ENCODE results near the gene TMEM131.

Gene TMEM131

DNA sequence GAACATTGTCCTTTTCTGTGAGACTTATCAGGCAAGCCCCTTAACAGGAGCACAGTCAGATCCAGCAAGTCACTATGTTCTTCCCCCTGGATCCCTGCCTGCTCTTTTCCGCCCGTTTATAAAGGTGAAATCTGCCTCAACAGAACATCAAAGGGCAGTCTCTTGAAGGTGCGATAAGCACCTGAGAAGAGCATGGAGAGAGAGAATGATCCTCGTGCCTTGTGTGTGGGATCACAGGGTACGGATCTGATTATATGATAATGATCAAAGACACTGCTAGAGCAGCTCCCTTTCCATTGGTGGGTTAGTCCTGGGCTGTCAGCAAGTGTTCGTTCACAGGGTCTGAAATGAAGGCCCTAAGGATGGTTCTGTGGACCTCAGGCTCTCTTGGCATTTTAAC lies 176.0 kb downstream of the TMEM131 start:
- H4K12ac ChIP-seq (ENCODE audit: low read depth, low read length) = no peak overlapping the region
- no peak overlapping the region for H2AK5ac ChIP-seq (ENCODE audit: low read length)
- H3K9ac ChIP-seq (ENCODE audit: low read length) = no peak overlapping the region
- H3K79me1 ChIP-seq (ENCODE audit: low read length) = no peaks in the 10 kb centered on the region
- DNase-seq = no peak
- H2AFZ ChIP-seq (ENCODE audit: insufficient read depth, low read length, poor library complexity) = no peak overlapping the region
- no peak overlapping the region for H3K23ac ChIP-seq (ENCODE audit: low read length)
- no peaks in the 10 kb centered on the region for H3K9me3 ChIP-seq (ENCODE audit: insufficient read depth, low read depth, low read length)
- H2BK5ac ChIP-seq (ENCODE audit: low read depth, low read length, poor library complexity) = no peak overlapping the region
- no peak overlapping the region for H3K27ac ChIP-seq (ENCODE audit: low read depth, low read length)
- no peak overlapping the region for H4K8ac ChIP-seq (ENCODE audit: low read depth, low read length)
- no peak overlapping the region for H4K91ac ChIP-seq (ENCODE audit: low read depth, low read length)
- H3K4me1 ChIP-seq (ENCODE audit: control insufficient read depth in 1 of 2, insufficient read depth in 2 of 2, low read length in 2 of 2) = no peaks in the 10 kb centered on the region
- H2BK120ac ChIP-seq (ENCODE audit: insufficient read depth, low read length, poor library complexity) = no peak overlapping the region
- H2BK12ac ChIP-seq (ENCODE audit: low read length) = no peak overlapping the region
- H3K4me3 ChIP-seq (ENCODE audit: low read depth, low read length) = no peak overlapping the region
- H3K4ac ChIP-seq (ENCODE audit: low read depth, low read length) = no peak overlapping the region
- no peak overlapping the region for H3K4me2 ChIP-seq (ENCODE audit: low read length)
- no peaks in the 10 kb centered on the region for H3K79me2 ChIP-seq (ENCODE audit: control insufficient read depth, insufficient read depth, low read length, poor library complexity)
- WGBS (ENCODE audit: extremely low coverage, insufficient coverage, insufficient read length) = no CpG with 5 or more reads among the region's 6 CpGs
- no peak overlapping the region for H3K18ac ChIP-seq (ENCODE audit: low read length)
- H3K36me3 ChIP-seq (ENCODE audit: control insufficient read depth in 1 of 2, insufficient read depth in 2 of 2, low read length in 2 of 2) = peaks cover 0 to 2% of the 10 kb centered on the region in 2 experiments
- no peaks in the 10 kb centered on the region for H3K27me3 ChIP-seq (ENCODE audit: insufficient read depth, low read length)
- H3K14ac ChIP-seq (ENCODE audit: low read length) = no peak overlapping the region

- H2BK5ac ChIP-seq (ENCODE audit: low read depth, low read length, poor library complexity) = no peak overlapping the region
- no peak overlapping the region for H3K14ac ChIP-seq (ENCODE audit: low read length)
- H3K4ac ChIP-seq (ENCODE audit: low read depth, low read length) = no peak overlapping the region
- H2BK12ac ChIP-seq (ENCODE audit: low read length) = no peak overlapping the region
- no peaks in the 10 kb centered on the region for H3K4me1 ChIP-seq (ENCODE audit: control insufficient read depth in 1 of 2, insufficient read depth in 2 of 2, low read length in 2 of 2)
- no peaks in the 10 kb centered on the region for H3K9me3 ChIP-seq (ENCODE audit: insufficient read depth, low read depth, low read length)
- H3K27me3 ChIP-seq (ENCODE audit: insufficient read depth, low read length) = no peaks in the 10 kb centered on the region
- H3K18ac ChIP-seq (ENCODE audit: low read length) = no peak overlapping the region
- H3K36me3 ChIP-seq (ENCODE audit: control insufficient read depth in 1 of 2, insufficient read depth in 2 of 2, low read length in 2 of 2) = peaks cover 2% of the 10 kb centered on the region in 2 experiments
- no peaks in the 10 kb centered on the region for H3K79me1 ChIP-seq (ENCODE audit: low read length)
- no peak overlapping the region for H3K4me3 ChIP-seq (ENCODE audit: low read depth, low read length)
- no peaks in the 10 kb centered on the region for H3K79me2 ChIP-seq (ENCODE audit: control insufficient read depth, insufficient read depth, low read length, poor library complexity)
- H4K91ac ChIP-seq (ENCODE audit: low read depth, low read length) = no peak overlapping the region
- DNase-seq = peak; percentile 26 to 90
- H3K4me2 ChIP-seq (ENCODE audit: low read length) = no peak overlapping the region
- WGBS (ENCODE audit: extremely low coverage, insufficient coverage, insufficient read length) = no CpG with 5 or more reads among the region's 2 CpGs
- no peak overlapping the region for H2AK5ac ChIP-seq (ENCODE audit: low read length)
- H2AFZ ChIP-seq (ENCODE audit: insufficient read depth, low read length, poor library complexity) = no peak overlapping the region
- no peak overlapping the region for H2BK120ac ChIP-seq (ENCODE audit: insufficient read depth, low read length, poor library complexity)
- H3K9ac ChIP-seq (ENCODE audit: low read length) = no peak overlapping the region
- no peak overlapping the region for H4K8ac ChIP-seq (ENCODE audit: low read depth, low read length)
- H4K12ac ChIP-seq (ENCODE audit: low read depth, low read length) = no peak overlapping the region
- no peak overlapping the region for H3K23ac ChIP-seq (ENCODE audit: low read length)
- no peak overlapping the region for H3K27ac ChIP-seq (ENCODE audit: low read depth, low read length)
These were observed 179.3 kb downstream of the TMEM131 start for GRCh38 chr2:97816411-97816810.

GRCh38 chr2:97812931-97813330 lies 182.8 kb downstream of the TMEM131 start:
- H3K27me3 ChIP-seq (ENCODE audit: insufficient read depth, low read length) = no peaks in the 10 kb centered on the region
- H4K8ac ChIP-seq (ENCODE audit: low read depth, low read length) = no peak overlapping the region
- no peak overlapping the region for H3K23ac ChIP-seq (ENCODE audit: low read length)
- peak in 1 of 2 donors; percentile 43 for DNase-seq
- WGBS (ENCODE audit: extremely low coverage, insufficient coverage, insufficient read length) = no CpG with 5 or more reads among the region's 7 CpGs
- no peak overlapping the region for H4K91ac ChIP-seq (ENCODE audit: low read depth, low read length)
- no peak overlapping the region for H2BK5ac ChIP-seq (ENCODE audit: low read depth, low read length, poor library complexity)
- H2BK12ac ChIP-seq (ENCODE audit: low read length) = no peak overlapping the region
- no peak overlapping the region for H3K4me3 ChIP-seq (ENCODE audit: low read depth, low read length)
- no peak overlapping the region for H3K14ac ChIP-seq (ENCODE audit: low read length)
- no peak overlapping the region for H3K9ac ChIP-seq (ENCODE audit: low read length)
- no peak overlapping the region for H3K18ac ChIP-seq (ENCODE audit: low read length)
- H3K4me2 ChIP-seq (ENCODE audit: low read length) = no peak overlapping the region
- no peak overlapping the region for H4K12ac ChIP-seq (ENCODE audit: low read depth, low read length)
- H3K4me1 ChIP-seq (ENCODE audit: control insufficient read depth in 1 of 2, insufficient read depth in 2 of 2, low read length in 2 of 2) = no peaks in the 10 kb centered on the region
- H3K4ac ChIP-seq (ENCODE audit: low read depth, low read length) = no peak overlapping the region
- H2AK5ac ChIP-seq (ENCODE audit: low read length) = no peak overlapping the region
- no peaks in the 10 kb centered on the region for H3K9me3 ChIP-seq (ENCODE audit: insufficient read depth, low read depth, low read length)
- no peaks in the 10 kb centered on the region for H3K79me1 ChIP-seq (ENCODE audit: low read length)
- H2BK120ac ChIP-seq (ENCODE audit: insufficient read depth, low read length, poor library complexity) = no peak overlapping the region
- H3K27ac ChIP-seq (ENCODE audit: low read depth, low read length) = no peak overlapping the region
- H3K79me2 ChIP-seq (ENCODE audit: control insufficient read depth, insufficient read depth, low read length, poor library complexity) = no peaks in the 10 kb centered on the region
- no peak overlapping the region for H2AFZ ChIP-seq (ENCODE audit: insufficient read depth, low read length, poor library complexity)
- peaks cover 1 to 4% of the 10 kb centered on the region in 2 experiments for H3K36me3 ChIP-seq (ENCODE audit: control insufficient read depth in 1 of 2, insufficient read depth in 2 of 2, low read length in 2 of 2)

- Histone ChIP-seq H3K14ac (ENCODE audit: low read length) (no peak overlapping the region), H2BK12ac (ENCODE audit: low read length) (no peak overlapping the region), H3K36me3 (ENCODE audit: control insufficient read depth in 1 of 2, insufficient read depth in 2 of 2, low read length in 2 of 2) (peaks cover 1 to 4% of the 10 kb centered on the region in 2 experiments), H3K9me3 (ENCODE audit: insufficient read depth, low read depth, low read length) (no peaks in the 10 kb centered on the region), H4K8ac (ENCODE audit: low read depth, low read length) (no peak overlapping the region), H3K79me1 (ENCODE audit: low read length) (no peaks in the 10 kb centered on the region), H2AK5ac (ENCODE audit: low read length) (no peak overlapping the region), H3K4me3 (ENCODE audit: low read depth, low read length) (no peak overlapping the region), H3K4me2 (ENCODE audit: low read length) (no peak overlapping the region), H2BK120ac (ENCODE audit: insufficient read depth, low read length, poor library complexity) (no peak overlapping the region), H3K23ac (ENCODE audit: low read length) (no peak overlapping the region), H3K79me2 (ENCODE audit: control insufficient read depth, insufficient read depth, low read length, poor library complexity) (no peaks in the 10 kb centered on the region), H3K4me1 (ENCODE audit: control insufficient read depth in 1 of 2, insufficient read depth in 2 of 2, low read length in 2 of 2) (no peaks in the 10 kb centered on the region), H3K18ac (ENCODE audit: low read length) (no peak overlapping the region), H3K27me3 (ENCODE audit: insufficient read depth, low read length) (no peaks in the 10 kb centered on the region), H4K91ac (ENCODE audit: low read depth, low read length) (no peak overlapping the region), H3K4ac (ENCODE audit: low read depth, low read length) (no peak overlapping the region), H4K12ac (ENCODE audit: low read depth, low read length) (no peak overlapping the region), H2BK5ac (ENCODE audit: low read depth, low read length, poor library complexity) (no peak overlapping the region), H3K27ac (ENCODE audit: low read depth, low read length) (no peak overlapping the region), H2AFZ (ENCODE audit: insufficient read depth, low read length, poor library complexity) (no peak overlapping the region), H3K9ac (ENCODE audit: low read length) (no peak overlapping the region)
- DNase-seq = no peak
- WGBS (ENCODE audit: extremely low coverage, insufficient coverage, insufficient read length) = no CpG with 5 or more reads among the region's 4 CpGs
These were observed 186.9 kb downstream of the TMEM131 start for GRCh38 chr2:97808816-97809215.
